D721Med (cell line): Measurements from ENCODE around the gene PCMTD2.

Experiments used
- DNase-seq: peaks from one replicate; pipeline ENCODE4 v3.0.0; 2011; ENCODE audit warnings: low spot score; ENCODE audit not compliant: insufficient read length
- FAIRE-seq: peaks from 2 replicates; lab custom pipeline; 2011; peaks lifted over from hg19 to GRCh38; lab: Jason Lieb, UNC
- CTCF ChIP-seq: IDR thresholded peaks from 2 replicates; pipeline ENCODE4 v1.5.1; 2012; ENCODE audit warnings: mild to moderate bottlenecking, control low read depth; ENCODE audit not compliant: insufficient read depth; ENCODE audit errors: missing control alignments

Gene PCMTD2

GRCh38 chr20:64241061-64241460 is 14.5 kb upstream of the PCMTD2 start:
- no peak for DNase-seq
- TF ChIP-seq CTCF = no peak
- no peak for FAIRE-seq

- FAIRE-seq = no peak
- no peak for TF ChIP-seq CTCF
- DNase-seq = no peak
Observed at GRCh38 chr20:64242003-64242796, 13.3 kb upstream of the PCMTD2 start.

- TF ChIP-seq CTCF = no peak
- FAIRE-seq (no peak), DNase-seq (no peak)
Observed at GRCh38 chr20:64242797-64243475, 12.6 kb upstream of the PCMTD2 start.

- no peak for TF ChIP-seq CTCF
- DNase-seq (no peak), FAIRE-seq (no peak)
Observed at GRCh38 chr20:64244281-64244805, 11.2 kb upstream of the PCMTD2 start.

- DNase-seq = no peak
- TF ChIP-seq CTCF = no peak
- FAIRE-seq = no peak
Observed at GRCh38 chr20:64244870-64245603, 10.5 kb upstream of the PCMTD2 start.

GRCh38 chr20:64245746-64246595 is 9.6 kb upstream of the PCMTD2 start:
- DNase-seq (no peak), FAIRE-seq (no peak)
- no peak for TF ChIP-seq CTCF
